Hypothalamus (tissue), 51 donors: ENCODE results near the gene FOXJ2.
"Not testable (repeated sequence)": the region's sequence is repeated elsewhere in the genome, so short reads cannot be mapped to it uniquely, and the experiment has no call there.

Experiments
- DNase-seq, 51 donors: peaks; one replicate each; lab custom pipeline; 2025; lab: John Stamatoyannopoulos, UW

Gene FOXJ2

GRCh38 chr12:8032242-8033152 is at the start of gene FOXJ2:
TSS of gene FOXJ2 (plus strand) at chr12:8032716. CDS start at chr12:8039833, 7,117 bp downstream.
- peak in 50 of 51 donors; percentile 34 to 87 (median 68) for DNase-seq

- DNase-seq, result not testable (repeated sequence)
Measured at GRCh38 chr12:7983019-7983418, 49.5 kb upstream of the FOXJ2 start.

- DNase-seq, result not testable (repeated sequence)
Measured at GRCh38 chr12:7983460-7983859, 49.1 kb upstream of the FOXJ2 start.

GRCh38 chr12:7984900-7985299 is 47.6 kb upstream of the FOXJ2 start:
- no peak for DNase-seq

GRCh38 chr12:7985802-7986418 is 46.6 kb upstream of the FOXJ2 start:
- no peak for DNase-seq

GRCh38 chr12:7989827-7990491 is 42.6 kb upstream of the FOXJ2 start:
- no peak for DNase-seq

- no peak for DNase-seq
Measured at GRCh38 chr12:7991535-7991934, 41.0 kb upstream of the FOXJ2 start.

- DNase-seq, result no peak
Measured at GRCh38 chr12:7994731-7995205, 37.7 kb upstream of the FOXJ2 start.

GRCh38 chr12:7995266-7995963 is 37.1 kb upstream of the FOXJ2 start:
- DNase-seq, result peak in 45 of 51 donors; percentile 2 to 85 (median 60)

- not testable (repeated sequence) for DNase-seq
Measured at GRCh38 chr12:8000827-8001226, 31.7 kb upstream of the FOXJ2 start.

- not testable (repeated sequence) for DNase-seq
Measured at GRCh38 chr12:8001496-8001895, 31.0 kb upstream of the FOXJ2 start.

GRCh38 chr12:8004897-8005296 is 27.6 kb upstream of the FOXJ2 start:
- DNase-seq, result not testable (repeated sequence)

GRCh38 chr12:8011331-8011730 is 21.2 kb upstream of the FOXJ2 start:
- DNase-seq, result no peak

- DNase-seq, result no peak
Measured at GRCh38 chr12:8012651-8013309, 19.7 kb upstream of the FOXJ2 start.

- DNase-seq, result no peak
Measured at GRCh38 chr12:8014836-8015235, 17.7 kb upstream of the FOXJ2 start.

GRCh38 chr12:8018213-8018612 is 14.3 kb upstream of the FOXJ2 start:
- not testable (repeated sequence) for DNase-seq

GRCh38 chr12:8018666-8019581 is 13.6 kb upstream of the FOXJ2 start:
- peak in 12 of 51 donors; percentile 10 to 49 (median 23) for DNase-seq

- DNase-seq, result peak in 50 of 51 donors; percentile 63 to 99 (median 93)
Measured at GRCh38 chr12:8026291-8026900, 6.1 kb upstream of the FOXJ2 start.
